GM11168 (cell line): ENCODE measurements around the gene SLC25A24.
"Not testable (repeated sequence)": the region's sequence is repeated elsewhere in the genome, so short reads cannot be mapped to it uniquely, and the experiment has no call there.

Experiments used
- in situ Hi-C: fragments of 300-500 bp; cut with MboI; formaldehyde crosslinking; loops from one replicate; pipeline ENCODE4 v1.12.0; 2022; ENCODE audit warnings: low sequenced_read_pairs; ENCODE audit not compliant: unreplicated experiment

SLC25A24 gene

GRCh38 chr1:108199781-108200686 is at the start of gene SLC25A24:
Gene SLC25A24 (minus strand): TSS chr1:108200343. CDS start chr1:108200138, 205 bp downstream.
- in situ Hi-C loops, result no loop called here

- in situ Hi-C loops, result not testable (repeated sequence)
Observed at GRCh38 chr1:108243976-108244375, 43.8 kb upstream of the SLC25A24 start, which contains the start of gene NBPF4. Gene NBPF4 (minus strand): TSS chr1:108244076. CDS start chr1:108243761, 315 bp downstream.

GRCh38 chr1:108239426-108239825 is 39.3 kb upstream of the SLC25A24 start:
- in situ Hi-C loops, result not testable (repeated sequence)

- in situ Hi-C loops, result not testable (repeated sequence)
Observed at GRCh38 chr1:108235308-108235707, 35.2 kb upstream of the SLC25A24 start.

- in situ Hi-C loops, result not testable (repeated sequence)
Observed at GRCh38 chr1:108232183-108232582, 32.0 kb upstream of the SLC25A24 start.

GRCh38 chr1:108229976-108230375 is 29.8 kb upstream of the SLC25A24 start:
- in situ Hi-C loops, result not testable (repeated sequence)

GRCh38 chr1:108227772-108228171 is 27.6 kb upstream of the SLC25A24 start:
- in situ Hi-C loops, result not testable (repeated sequence)

GRCh38 chr1:108226855-108227254 is 26.7 kb upstream of the SLC25A24 start:
- in situ Hi-C loops, result not testable (repeated sequence)

GRCh38 chr1:108223226-108223625 is 23.1 kb upstream of the SLC25A24 start:
- in situ Hi-C loops, result not testable (repeated sequence)

- in situ Hi-C loops, result not testable (repeated sequence)
Observed at GRCh38 chr1:108217515-108218174, 17.5 kb upstream of the SLC25A24 start.

- in situ Hi-C loops, result not testable (repeated sequence)
Observed at GRCh38 chr1:108217007-108217406, 16.9 kb upstream of the SLC25A24 start.

- in situ Hi-C loops, result not testable (repeated sequence)
Observed at GRCh38 chr1:108216028-108216890, 16.1 kb upstream of the SLC25A24 start.

GRCh38 chr1:108214641-108215465 is 14.7 kb upstream of the SLC25A24 start:
- in situ Hi-C loops, result not testable (repeated sequence)

GRCh38 chr1:108211014-108211413 is 10.9 kb upstream of the SLC25A24 start:
- in situ Hi-C loops, result no loop called here

- in situ Hi-C loops, result no loop called here
Observed at GRCh38 chr1:108209456-108210108, 9.4 kb upstream of the SLC25A24 start.

GRCh38 chr1:108208724-108209446 is 8.7 kb upstream of the SLC25A24 start:
- in situ Hi-C loops, result no loop called here

- in situ Hi-C loops, result not testable (repeated sequence)
Observed at GRCh38 chr1:108203582-108203981, 3.4 kb upstream of the SLC25A24 start.

- in situ Hi-C loops, result no loop called here
Observed at GRCh38 chr1:108201687-108202086, 1.5 kb upstream of the SLC25A24 start.
